Hepatocyte (in vitro differentiated cells): ENCODE measurements around the gene ATPAF1. TPM values are rescaled to one million over a fixed set of nuclear protein-coding genes. Genes with fewer than 3 reads are reported as not detected.

Experiments used
- DNase-seq: peaks from one replicate; pipeline ENCODE4 v3.0.0-alpha.2; 2016; ENCODE audit warnings: low spot score
- H2AFZ ChIP-seq: fragments of 200-600 bp; sonication (generic); 2 replicates; pipeline ENCODE4 v1.6.0; 2016; ENCODE audit warnings: antibody characterized with exemption, mild to moderate bottlenecking
- H3K27ac ChIP-seq: fragments of 200-600 bp; sonication (generic); 2 replicates; pipeline ENCODE4 v1.5.1; 2016; ENCODE audit warnings: mild to moderate bottlenecking
- H3K27me3 ChIP-seq: fragments of 200-600 bp; sonication (generic); 2 replicates; pipeline ENCODE4 v1.6.1; 2016
- H3K36me3 ChIP-seq: fragments of 200-600 bp; sonication (generic); replicated peaks from 2 replicates; pipeline ENCODE4 v1.5.1; 2016; ENCODE audit warnings: low read depth; ENCODE audit not compliant: insufficient read depth
- H3K4me1 ChIP-seq: fragments of 200-600 bp; sonication (generic); 2 replicates; pipeline ENCODE4 v1.5.1; 2016; ENCODE audit warnings: mild to moderate bottlenecking, moderate library complexity; ENCODE audit not compliant: insufficient read depth
- H3K4me2 ChIP-seq: fragments of 200-600 bp; sonication (generic); 2 replicates; pipeline ENCODE4 v1.6.0; 2016
- H3K4me3 ChIP-seq: fragments of 200-600 bp; sonication (generic); 2 replicates; pipeline ENCODE4 v1.5.1; 2016; ENCODE audit warnings: mild to moderate bottlenecking
- H3K79me2 ChIP-seq: fragments of 200-600 bp; sonication (generic); 2 replicates; pipeline ENCODE4 v1.6.0; 2017; ENCODE audit warnings: mild to moderate bottlenecking
- H3K9me2 ChIP-seq: fragments of 200-600 bp; sonication (generic); replicated peaks from 2 replicates; pipeline ENCODE4 v1.6.0; 2017; ENCODE audit warnings: mild to moderate bottlenecking; ENCODE audit not compliant: insufficient read depth
- H3K9me3 ChIP-seq: fragments of 200-600 bp; sonication (generic); 2 replicates; pipeline ENCODE4 v1.5.1; 2016; ENCODE audit warnings: low read depth, mild to moderate bottlenecking
- H4K20me1 ChIP-seq: fragments of 200-600 bp; sonication (generic); 2 replicates; pipeline ENCODE4 v1.6.0; 2016; ENCODE audit warnings: mild to moderate bottlenecking; ENCODE audit not compliant: insufficient read depth, poor library complexity, severe bottlenecking
- CTCF ChIP-seq: fragments of 200-600 bp; sonication (generic); IDR thresholded peaks from 2 replicates; pipeline ENCODE4 v1.5.1; 2016; ENCODE audit warnings: antibody characterized with exemption, mild to moderate bottlenecking; ENCODE audit not compliant: poor library complexity
- EZH2 ChIP-seq: fragments of 200-600 bp; sonication (generic); IDR thresholded peaks from 2 replicates; pipeline ENCODE4 v1.6.1; 2016; ENCODE audit warnings: antibody characterized with exemption, mild to moderate bottlenecking, borderline replicate concordance
- EZH2phosphoT487 ChIP-seq: fragments of 200-600 bp; sonication (generic); IDR thresholded peaks from one replicate; pipeline ENCODE4 v1.6.1; 2018; ENCODE audit warnings: antibody characterized with exemption, mild to moderate bottlenecking, low read depth, moderate library complexity; ENCODE audit not compliant: unreplicated experiment, severe bottlenecking
- WGBS: methylation state at CpG from one replicate; pipeline ENCODE4 v1.1.6; 2016; ENCODE audit warnings: low lambda C conversion rate; ENCODE audit errors: missing lambda C conversion rate; 5-methylcytosine and 5-hydroxymethylcytosine counted together
- polyA plus RNA-seq: library from polyadenylated mRNA; unstranded; fragments of >200 nt; fragmentation: Nextera tagmentation; extraction: Ambion mirVana; gene quantifications from 2 replicates; pipeline ENCODE4 v1.2.1, GENCODE V29; 2016
- total RNA-seq: library from RNA; depleted of rRNA; stranded (reverse); fragments of >200 nt; gene quantifications from 2 replicates; pipeline ENCODE4 v1.2.3, GENCODE V29; 2014

Gene ATPAF1, protein sequence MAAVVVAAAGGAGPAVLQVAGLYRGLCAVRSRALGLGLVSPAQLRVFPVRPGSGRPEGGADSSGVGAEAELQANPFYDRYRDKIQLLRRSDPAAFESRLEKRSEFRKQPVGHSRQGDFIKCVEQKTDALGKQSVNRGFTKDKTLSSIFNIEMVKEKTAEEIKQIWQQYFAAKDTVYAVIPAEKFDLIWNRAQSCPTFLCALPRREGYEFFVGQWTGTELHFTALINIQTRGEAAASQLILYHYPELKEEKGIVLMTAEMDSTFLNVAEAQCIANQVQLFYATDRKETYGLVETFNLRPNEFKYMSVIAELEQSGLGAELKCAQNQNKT
- total RNA-seq = 57.5 and 58.4 TPM in 2 replicates
- polyA plus RNA-seq = 59.3 and 63.2 TPM in 2 replicates

DNA sequence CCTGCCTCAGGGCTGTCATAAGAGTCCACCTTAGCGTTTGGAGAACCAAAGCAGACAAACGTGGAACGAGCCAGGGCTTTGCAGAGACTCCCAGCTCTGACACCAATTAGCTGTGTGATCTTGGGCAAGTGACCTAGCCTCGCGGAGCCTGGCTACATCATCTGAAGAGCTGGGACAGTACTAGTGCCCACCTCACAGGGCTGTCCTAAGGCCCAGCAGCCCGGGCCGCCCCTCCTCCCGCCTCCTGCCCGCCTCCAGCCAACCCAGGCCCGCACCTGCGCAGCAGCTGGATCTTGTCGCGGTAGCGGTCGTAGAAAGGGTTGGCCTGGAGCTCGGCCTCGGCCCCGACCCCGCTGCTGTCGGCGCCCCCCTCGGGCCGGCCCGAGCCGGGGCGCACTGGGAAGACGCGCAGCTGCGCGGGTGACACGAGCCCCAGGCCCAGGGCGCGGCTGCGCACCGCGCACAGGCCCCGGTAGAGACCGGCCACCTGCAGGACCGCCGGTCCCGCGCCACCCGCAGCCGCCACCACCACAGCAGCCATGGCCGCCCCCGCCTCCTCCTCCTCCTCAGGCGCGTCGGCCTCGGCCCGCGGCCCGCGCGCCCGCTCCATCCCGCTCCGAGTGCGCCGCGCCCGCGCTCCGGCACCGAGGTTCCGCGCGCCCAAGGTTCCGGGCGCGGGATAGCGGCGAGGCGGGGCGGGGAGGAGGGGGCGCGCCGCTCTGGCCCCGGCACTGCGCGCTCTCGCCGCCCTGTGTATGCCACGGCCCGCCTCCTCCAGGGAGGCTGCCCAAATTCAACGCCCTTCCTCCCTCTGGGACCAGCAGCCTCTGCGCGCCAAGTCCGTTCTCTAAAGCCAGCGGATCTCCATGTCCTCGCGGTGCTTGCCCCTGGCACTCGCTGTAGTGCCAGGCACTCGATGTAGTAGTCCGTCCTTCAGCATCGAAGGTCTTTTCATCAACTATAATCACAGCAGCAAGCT is at the start of gene ATPAF1:
Gene ATPAF1, minus strand, starts transcription at position 583 of the 979 bp plus-strand sequence. Its CDS starts 42 bp downstream, at position 541.
- H3K4me1 ChIP-seq = peaks cover 9% of the 10 kb centered on the region
- H3K27me3 ChIP-seq = no peaks in the 10 kb centered on the region
- H3K4me3 ChIP-seq = peak within 1 kb of the TSS; percentile 64
- peak within 1 kb of the TSS; percentile 96 for H2AFZ ChIP-seq
- no peaks in the 10 kb centered on the region for H3K9me2 ChIP-seq
- no peaks in the 10 kb centered on the region for H3K36me3 ChIP-seq
- H3K27ac ChIP-seq = peak within 1 kb of the TSS; percentile 54
- H4K20me1 ChIP-seq = no peaks in the 10 kb centered on the region
- peak within 1 kb of the TSS; percentile 86 for H3K4me2 ChIP-seq
- peaks cover 13% of the 10 kb centered on the region for H3K79me2 ChIP-seq
- H3K9me3 ChIP-seq = no peaks in the 10 kb centered on the region
- peak; percentile 80 for DNase-seq
- 5% methylated on average over 26 of the region's 96 CpGs for WGBS
- TF ChIP-seq EZH2phosphoT487 = no peak
- no peak for TF ChIP-seq CTCF
- no peak for TF ChIP-seq EZH2

- peak overlapping the region; percentile 99 for H3K4me3 ChIP-seq
- no peak overlapping the region for H2AFZ ChIP-seq
- H3K36me3 ChIP-seq = no peaks in the 10 kb centered on the region
- no peaks in the 10 kb centered on the region for H3K9me3 ChIP-seq
- no peak overlapping the region for H3K27ac ChIP-seq
- H3K79me2 ChIP-seq = peaks cover 33% of the 10 kb centered on the region
- peak overlapping the region; percentile 98 for H3K4me2 ChIP-seq
- whole genome bisulfite sequencing = 76% methylated on average over 9 of the region's 9 CpGs
- peaks cover 20% of the 10 kb centered on the region for H3K4me1 ChIP-seq
- no peak for DNase-seq
- TF ChIP-seq CTCF = no peak
- TF ChIP-seq EZH2 = no peak
- TF ChIP-seq EZH2phosphoT487 = no peak
- H3K9me2 ChIP-seq = no peaks in the 10 kb centered on the region
- H4K20me1 ChIP-seq = peaks cover 17% of the 10 kb centered on the region
- no peaks in the 10 kb centered on the region for H3K27me3 ChIP-seq
Observed at GRCh38 chr1:46717654-46718053, 49.5 kb upstream of the ATPAF1 start.

DNA sequence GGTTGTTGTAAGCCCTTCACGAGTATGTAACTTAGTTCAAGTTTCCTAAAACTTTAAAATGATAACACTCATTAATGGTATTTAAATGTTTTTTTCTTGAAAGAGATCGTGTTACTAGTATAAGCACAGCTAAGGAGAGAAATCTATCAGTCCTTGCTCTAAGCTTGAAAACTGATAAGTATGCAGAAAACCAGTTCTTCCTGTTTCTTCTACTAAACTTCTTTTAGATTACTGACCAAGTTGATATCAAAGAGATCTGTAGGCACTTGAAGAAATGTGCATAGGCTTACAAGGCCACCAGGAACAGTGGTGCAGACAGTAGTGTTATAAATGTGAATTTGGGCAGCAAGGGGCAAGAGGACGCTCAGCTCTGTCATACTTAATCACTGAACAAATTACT is 46.8 kb upstream of the ATPAF1 start:
- WGBS = 78% methylated on average over 3 of the region's 3 CpGs
- no peaks in the 10 kb centered on the region for H3K9me2 ChIP-seq
- no peak for TF ChIP-seq EZH2
- no peak for TF ChIP-seq CTCF
- TF ChIP-seq EZH2phosphoT487 = no peak

More for the DNA sequence above, 46.8 kb upstream of the ATPAF1 start:
- Histone ChIP-seq H3K79me2 (peaks cover 44% of the 10 kb centered on the region), H3K27me3 (no peaks in the 10 kb centered on the region), H3K36me3 (no peaks in the 10 kb centered on the region), H3K9me3 (no peaks in the 10 kb centered on the region), H3K4me3 (no peak overlapping the region), H3K4me1 (peaks cover 20% of the 10 kb centered on the region), H2AFZ (no peak overlapping the region), H4K20me1 (peaks cover 17% of the 10 kb centered on the region), H3K4me2 (no peak overlapping the region), H3K27ac (no peak overlapping the region)
- DNase-seq = no peak
